Thyroid gland (tissue), 4 donors: ENCODE data around the gene SGPL1. TPM values are rescaled to one million over a fixed set of nuclear protein-coding genes. Genes with fewer than 3 reads are reported as not detected.

Source experiments
- DNase-seq, 2 donors: peaks; one replicate each; pipeline ENCODE4 v3.0.0-alpha.2; 2019
- H3K27ac ChIP-seq, 3 donors: fragments of 200-600 bp; sonication (generic); 1 replicate in 2 of 3; 2 replicates in 1 of 3; pipeline ENCODE4 v1.5.1; 2016 to 2019; ENCODE audit warnings: mild to moderate bottlenecking in 1 of 3, moderate library complexity in 1 of 3
- H3K27me3 ChIP-seq: fragments of 200-600 bp; sonication (generic); one replicate; pipeline ENCODE4 v1.5.1; 2019
- H3K36me3 ChIP-seq, 2 donors: fragments of 200-600 bp; sonication (generic); one replicate each; pipeline ENCODE4 v1.5.1; 2016 to 2019
- H3K4me1 ChIP-seq, 2 donors: fragments of 200-600 bp; sonication (generic); one replicate each; pipeline ENCODE4 v1.5.1; 2017 to 2019
- H3K4me3 ChIP-seq, 3 donors: fragments of 200-600 bp; sonication (generic); replicated peaks in 1 of 3; 1 replicate in 2 of 3; 2 replicates in 1 of 3; pipeline ENCODE4 v1.5.1; 2016; ENCODE audit warnings: mild to moderate bottlenecking in 1 of 3
- H3K9me3 ChIP-seq: fragments of 200-600 bp; sonication (generic); one replicate; pipeline ENCODE4 v1.5.1; 2017
- POLR2A ChIP-seq, 2 donors: fragments of 450-650 bp; IDR thresholded peaks; one replicate each; pipeline ENCODE4 v1.6.1; 2017; ENCODE audit warnings: antibody characterized with exemption in 2 of 2, mild to moderate bottlenecking in 2 of 2, moderate library complexity in 1 of 2
- WGBS, 2 donors: methylation state at CpG; one replicate each; pipeline ENCODE4 v1.1.5; 2017; 5-methylcytosine and 5-hydroxymethylcytosine counted together
- intact Hi-C: fragments of 100-400 bp; cut with DNase I; formaldehyde crosslinking; loops from one replicate; pipeline ENCODE4 v1.15.1; 2023
- total RNA-seq, 4 donors: library from RNA; depleted of rRNA; stranded (reverse); fragments of >200 nt; gene quantifications; one replicate each; pipeline ENCODE4 v1.2.3, GENCODE V29; 2016
- TF ChIP-seq, protein P1 (sequence below), 6 experiments: fragments of 200-600 bp in 3 of 6; fragments of 450-650 bp in 3 of 6; sonication (generic) in 3 of 6; IDR thresholded peaks; one replicate each; pipeline ENCODE4 v1.5.1; 2016 to 2019; ENCODE audit warnings: antibody characterized with exemption in 6 of 6, mild to moderate bottlenecking in 2 of 6, inconsistent platforms in 1 of 6, moderate library complexity in 1 of 6

The SGPL1 gene
- total RNA-seq, 4 donors from 2014 or later, result 40.6 to 64.4 (median 46.1) TPM

DNA sequence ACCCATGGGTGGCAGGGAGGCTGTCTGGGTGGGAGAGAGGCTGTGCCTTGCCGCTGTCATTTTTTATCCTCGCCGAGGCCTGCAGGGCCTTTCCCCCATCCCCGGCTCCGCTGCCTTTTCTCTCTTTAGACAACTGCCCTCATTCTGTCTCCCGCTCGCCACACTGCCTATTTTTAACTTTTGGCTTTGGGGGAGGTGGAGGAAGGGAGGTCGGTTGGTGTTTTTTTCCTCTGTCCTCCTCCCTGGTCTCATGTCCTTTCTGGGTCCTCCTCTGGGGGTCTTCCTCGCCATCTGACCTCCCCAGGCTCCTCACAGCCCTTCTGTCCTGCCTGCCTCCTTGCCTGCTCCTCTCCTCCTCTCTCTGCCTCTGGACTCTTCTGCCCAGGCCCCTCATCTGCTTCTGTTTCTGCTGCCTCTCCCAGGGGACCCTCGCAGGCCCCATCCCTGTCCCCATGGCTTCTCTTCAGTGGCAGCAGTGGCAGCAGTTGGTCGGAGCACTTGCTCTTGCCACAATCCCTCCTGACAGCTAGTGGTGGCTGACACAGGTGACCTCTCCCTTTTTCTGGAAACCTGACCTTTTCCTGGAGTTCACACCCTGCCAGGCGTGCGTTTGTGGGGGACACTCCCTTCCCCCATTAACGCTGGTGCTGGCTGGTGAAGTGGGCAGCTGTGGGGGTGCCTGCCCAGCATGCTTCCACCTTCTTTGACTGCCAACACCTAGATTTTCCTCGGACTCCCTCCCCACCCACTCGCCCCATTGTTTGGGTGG lies 92.1 kb downstream of the SGPL1 start:
- no peaks in the 10 kb centered on the region for H3K9me3 ChIP-seq
- TF ChIP-seq, protein P1, sequence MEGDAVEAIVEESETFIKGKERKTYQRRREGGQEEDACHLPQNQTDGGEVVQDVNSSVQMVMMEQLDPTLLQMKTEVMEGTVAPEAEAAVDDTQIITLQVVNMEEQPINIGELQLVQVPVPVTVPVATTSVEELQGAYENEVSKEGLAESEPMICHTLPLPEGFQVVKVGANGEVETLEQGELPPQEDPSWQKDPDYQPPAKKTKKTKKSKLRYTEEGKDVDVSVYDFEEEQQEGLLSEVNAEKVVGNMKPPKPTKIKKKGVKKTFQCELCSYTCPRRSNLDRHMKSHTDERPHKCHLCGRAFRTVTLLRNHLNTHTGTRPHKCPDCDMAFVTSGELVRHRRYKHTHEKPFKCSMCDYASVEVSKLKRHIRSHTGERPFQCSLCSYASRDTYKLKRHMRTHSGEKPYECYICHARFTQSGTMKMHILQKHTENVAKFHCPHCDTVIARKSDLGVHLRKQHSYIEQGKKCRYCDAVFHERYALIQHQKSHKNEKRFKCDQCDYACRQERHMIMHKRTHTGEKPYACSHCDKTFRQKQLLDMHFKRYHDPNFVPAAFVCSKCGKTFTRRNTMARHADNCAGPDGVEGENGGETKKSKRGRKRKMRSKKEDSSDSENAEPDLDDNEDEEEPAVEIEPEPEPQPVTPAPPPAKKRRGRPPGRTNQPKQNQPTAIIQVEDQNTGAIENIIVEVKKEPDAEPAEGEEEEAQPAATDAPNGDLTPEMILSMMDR (IDR thresholded peaks at IDR 0.05), result no peak
- TF ChIP-seq POLR2A (IDR thresholded peaks at IDR 0.05), result no peak
- intact Hi-C loops, result no loop called here
- no peak overlapping the region for H3K27ac ChIP-seq
- 78 to 83% methylated on average over 16 of the region's 16 CpGs for WGBS, 2 donors
- DNase-seq, result no peak
- H3K4me3 ChIP-seq, result no peak overlapping the region
- peaks cover 0 to 6% of the 10 kb centered on the region in 2 donors for H3K4me1 ChIP-seq
- H3K27me3 ChIP-seq, result no peaks in the 10 kb centered on the region
- no peaks in the 10 kb centered on the region for H3K36me3 ChIP-seq

DNA sequence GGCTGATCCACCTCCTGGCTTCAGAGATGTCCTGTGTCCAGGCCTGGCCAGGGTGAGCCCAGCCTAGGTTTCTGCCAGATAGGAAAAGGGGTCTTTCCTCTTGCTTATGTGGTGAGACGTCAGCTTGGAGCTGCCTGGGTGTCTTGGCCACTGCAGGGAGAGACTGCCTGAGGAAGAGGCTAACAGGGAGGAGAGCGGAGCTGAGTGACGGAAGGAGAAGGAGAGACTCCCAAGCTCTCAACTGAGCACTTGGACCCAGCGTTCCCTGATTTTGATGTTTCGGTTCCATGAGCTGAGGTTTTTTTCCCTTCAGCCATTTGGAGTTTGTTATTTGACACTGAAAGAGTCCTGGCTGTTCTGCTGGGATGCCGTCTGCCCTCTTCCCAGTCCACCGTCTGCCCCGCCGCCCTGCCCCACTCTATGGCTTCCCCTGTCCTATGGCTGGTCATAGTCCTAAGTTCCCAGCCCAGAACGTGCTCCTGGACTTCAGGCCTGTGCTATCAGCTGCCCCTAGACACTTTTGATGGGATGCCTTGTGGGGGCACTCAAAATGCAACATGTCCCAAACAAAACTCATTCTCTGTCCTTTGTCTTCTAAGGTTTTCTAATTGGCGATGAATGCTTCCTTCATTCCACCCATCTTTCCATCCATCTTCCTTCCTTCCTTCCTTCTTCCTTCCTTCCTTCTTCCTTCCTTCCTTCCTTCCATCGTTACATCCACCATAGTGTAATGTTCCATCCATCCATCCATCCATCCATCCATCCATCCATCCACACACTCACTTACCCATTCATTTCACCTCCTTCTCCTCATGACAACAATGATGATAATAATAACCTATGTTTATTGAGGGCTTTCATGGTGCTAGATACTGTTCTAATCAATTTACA lies 92.9 kb downstream of the SGPL1 start:
- 85% methylated on average over 12 of the region's 12 CpGs for WGBS, 2 donors
- no peak for DNase-seq
- no peak overlapping the region for H3K4me3 ChIP-seq
- H3K27me3 ChIP-seq, result no peaks in the 10 kb centered on the region
- H3K9me3 ChIP-seq, result no peaks in the 10 kb centered on the region
- no peak for TF ChIP-seq POLR2A (IDR thresholded peaks at IDR 0.05)
- TF ChIP-seq, protein P1 (IDR thresholded peaks at IDR 0.05), result no peak
- H3K27ac ChIP-seq, result no peak overlapping the region
- no peaks in the 10 kb centered on the region for H3K36me3 ChIP-seq
- intact Hi-C loops, result no loop called here
- no peaks in the 10 kb centered on the region for H3K4me1 ChIP-seq

DNA sequence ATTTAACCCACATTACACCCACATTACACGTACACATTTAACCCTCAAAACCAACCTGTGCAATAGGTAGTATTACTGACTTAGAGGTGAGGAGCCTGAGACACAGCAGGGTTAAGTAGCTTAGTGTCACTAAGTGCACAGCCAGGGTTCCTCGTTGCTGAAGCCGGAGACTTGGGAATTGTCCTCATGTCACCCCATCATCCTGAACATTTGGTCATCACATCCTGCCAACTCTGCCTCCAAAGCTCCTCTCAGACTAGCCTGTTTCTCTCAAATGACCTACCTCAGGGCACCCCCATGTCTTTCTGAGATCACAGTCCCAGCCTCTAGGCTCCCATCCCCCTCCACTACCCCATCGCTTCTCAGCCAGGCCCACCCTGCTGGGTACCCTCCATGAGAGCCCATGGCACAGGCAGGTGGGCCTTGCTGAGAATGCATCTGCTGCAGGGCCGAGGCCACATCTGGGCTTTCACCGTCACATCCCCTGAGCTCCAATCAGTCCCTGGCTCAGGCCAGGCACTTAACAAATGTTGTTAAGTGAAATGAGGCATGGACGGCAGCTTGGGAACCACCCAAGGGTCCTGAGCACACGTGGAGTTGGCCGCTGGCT lies 93.7 kb downstream of the SGPL1 start:
- H3K36me3 ChIP-seq, result no peaks in the 10 kb centered on the region
- no peak overlapping the region for H3K4me3 ChIP-seq
- no peaks in the 10 kb centered on the region for H3K9me3 ChIP-seq
- no peaks in the 10 kb centered on the region for H3K4me1 ChIP-seq
- no peaks in the 10 kb centered on the region for H3K27me3 ChIP-seq
- no peak for TF ChIP-seq POLR2A (IDR thresholded peaks at IDR 0.05)
- no peak for DNase-seq
- 79 to 83% methylated on average over 9 of the region's 9 CpGs for WGBS, 2 donors
- H3K27ac ChIP-seq, result no peak overlapping the region
- intact Hi-C loops, result no loop called here

DNA sequence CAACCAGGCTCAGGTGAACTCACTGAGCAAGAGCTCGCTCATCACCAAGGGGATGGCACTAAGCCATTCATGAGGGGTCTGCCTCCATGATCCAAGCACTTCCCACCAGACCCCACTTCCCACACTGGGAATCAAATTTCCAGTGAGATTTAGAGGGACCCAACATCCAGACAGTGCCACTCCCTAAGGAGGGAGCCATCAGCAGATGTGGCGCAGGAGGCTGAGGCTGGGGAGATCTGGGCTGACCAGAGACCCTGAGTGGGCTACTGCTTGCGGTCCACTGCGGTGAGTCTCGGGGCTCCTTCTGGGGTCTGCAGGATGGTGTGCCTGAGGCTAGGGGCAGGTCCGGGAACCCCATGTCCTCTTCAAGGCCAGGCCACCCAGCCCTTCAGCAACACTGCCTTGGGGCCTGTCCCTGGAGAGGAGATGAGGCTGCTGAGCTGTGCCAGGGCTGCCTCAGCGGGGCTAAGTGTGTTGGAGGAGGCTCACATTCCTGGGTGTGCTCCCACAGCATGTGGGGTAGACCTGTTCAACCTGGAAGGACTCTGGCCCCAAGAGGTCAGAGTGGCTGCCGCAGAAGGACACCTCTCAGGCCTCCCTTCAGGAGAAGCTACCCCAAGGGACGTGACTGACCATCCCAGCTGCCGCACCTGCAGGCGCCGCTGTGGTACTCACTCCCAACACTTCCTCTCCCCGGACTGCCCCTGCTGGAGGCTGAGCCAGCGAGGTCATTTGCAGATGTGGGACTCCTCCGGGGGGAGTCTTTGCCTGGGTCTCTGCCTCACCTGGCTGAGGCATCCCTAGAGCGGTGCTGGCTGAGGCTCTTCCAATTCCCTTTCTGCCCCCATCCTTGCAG lies 95.0 kb downstream of the SGPL1 start:
- 89 to 90% methylated on average over 9 to 13 of the region's 16 CpGs for WGBS, 2 donors
- no peak overlapping the region for H3K27ac ChIP-seq
- intact Hi-C loops, result loop anchor here (5.0 kb wide), 1 partner anchor 377 kb away; no protein-coding TSS in a partner anchor
- DNase-seq, result no peak
- H3K4me3 ChIP-seq, result no peak overlapping the region
- H3K9me3 ChIP-seq, result no peaks in the 10 kb centered on the region
- H3K27me3 ChIP-seq, result no peaks in the 10 kb centered on the region
- no peaks in the 10 kb centered on the region for H3K36me3 ChIP-seq
- no peaks in the 10 kb centered on the region for H3K4me1 ChIP-seq
- no peak for TF ChIP-seq POLR2A (IDR thresholded peaks at IDR 0.05)
- TF ChIP-seq, protein P1 (IDR thresholded peaks at IDR 0.05), result no peak

DNA sequence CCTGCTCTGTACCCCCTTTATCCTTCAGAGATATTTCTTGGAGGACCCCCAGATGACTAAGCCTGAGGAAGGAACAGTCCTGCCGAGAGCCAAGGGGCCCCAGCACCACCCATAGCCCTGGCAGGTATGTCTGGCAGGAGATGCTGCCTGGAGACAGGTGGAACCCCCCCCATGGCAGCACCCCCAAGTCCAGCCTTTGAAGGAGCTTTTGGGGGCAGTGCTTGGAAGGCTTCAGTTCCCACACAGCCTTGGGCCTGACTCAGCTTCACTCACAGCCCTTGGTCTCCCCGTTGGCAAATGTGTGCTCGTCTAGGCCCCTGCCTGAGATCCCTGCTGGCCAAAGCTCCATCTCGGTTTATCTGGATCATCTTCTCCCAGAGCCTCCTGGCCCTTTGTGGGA lies 95.6 kb downstream of the SGPL1 start:
- no peak for DNase-seq
- Histone ChIP-seq H3K9me3 (no peaks in the 10 kb centered on the region), H3K27me3 (no peaks in the 10 kb centered on the region), H3K36me3 (no peaks in the 10 kb centered on the region), H3K27ac (no peak overlapping the region), H3K4me3 (no peak overlapping the region), H3K4me1 (no peaks in the 10 kb centered on the region)
- intact Hi-C loops, result loop anchor here (5.0 kb wide), 1 partner anchor 376 kb away; no protein-coding TSS in a partner anchor
- 86 to 89% methylated on average over 2 to 4 of the region's 4 CpGs for WGBS, 2 donors
- TF ChIP-seq POLR2A (IDR thresholded peaks at IDR 0.05), result no peak
- TF ChIP-seq, protein P1 (IDR thresholded peaks at IDR 0.05), result no peak
